OCI-LY1 (cell line): ENCODE results near the gene NKD1.

Source experiments
- EZH2 ChIP-seq: fragments of 200-600 bp; sonication (generic), shearing (Covaris generic); IDR thresholded peaks from 2 replicates; pipeline ENCODE4 v1.8.0; 2017; ENCODE audit warnings: borderline replicate concordance, mixed run types, mild to moderate bottlenecking, antibody characterized with exemption, low read length, moderate library complexity, mixed read lengths
- TF ChIP-seq, protein P1 (sequence below): fragments of 200-600 bp; sonication (generic), shearing (Covaris generic); IDR thresholded peaks from 2 replicates; pipeline ENCODE4 v1.5.1; 2017; ENCODE audit warnings: mild to moderate bottlenecking, antibody characterized with exemption, low read length, moderate library complexity, mixed read lengths

DNA sequence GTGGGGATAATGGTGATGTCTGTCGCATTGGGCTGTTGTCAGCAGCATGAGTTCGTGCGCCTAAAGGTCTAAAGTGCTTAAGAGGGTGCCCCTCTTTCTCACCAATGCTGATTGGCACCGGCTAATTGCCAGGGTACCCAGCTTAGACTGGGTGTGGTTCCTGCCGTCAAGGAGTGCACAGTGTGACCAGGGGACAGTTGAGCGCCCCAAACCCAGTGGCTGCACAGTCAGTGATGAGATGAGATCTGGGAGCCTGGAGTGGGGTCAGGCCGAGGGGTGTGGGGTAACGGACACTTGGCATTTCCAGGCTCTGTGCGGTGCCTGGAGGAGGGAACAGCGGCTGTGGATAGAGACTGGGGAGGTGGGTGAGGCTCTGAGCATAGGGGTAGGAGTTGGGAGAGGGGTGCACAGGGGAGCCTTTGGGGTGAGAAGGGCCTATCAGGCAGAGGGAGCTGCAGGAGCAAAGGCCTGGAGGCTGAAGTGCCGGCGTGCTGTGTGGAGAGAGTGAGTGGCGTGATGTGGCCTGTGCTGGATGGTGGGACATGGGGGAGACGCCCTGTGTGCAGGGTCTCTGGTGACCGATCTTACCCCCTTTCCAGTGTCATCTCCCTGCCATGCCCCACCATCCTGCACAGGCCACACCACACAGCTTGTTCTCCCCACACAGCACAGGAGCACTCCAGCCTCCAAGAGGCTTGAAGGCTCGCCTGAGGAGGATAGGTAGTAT, 74.6 kb downstream of the NKD1 start:
- TF ChIP-seq, protein P1, sequence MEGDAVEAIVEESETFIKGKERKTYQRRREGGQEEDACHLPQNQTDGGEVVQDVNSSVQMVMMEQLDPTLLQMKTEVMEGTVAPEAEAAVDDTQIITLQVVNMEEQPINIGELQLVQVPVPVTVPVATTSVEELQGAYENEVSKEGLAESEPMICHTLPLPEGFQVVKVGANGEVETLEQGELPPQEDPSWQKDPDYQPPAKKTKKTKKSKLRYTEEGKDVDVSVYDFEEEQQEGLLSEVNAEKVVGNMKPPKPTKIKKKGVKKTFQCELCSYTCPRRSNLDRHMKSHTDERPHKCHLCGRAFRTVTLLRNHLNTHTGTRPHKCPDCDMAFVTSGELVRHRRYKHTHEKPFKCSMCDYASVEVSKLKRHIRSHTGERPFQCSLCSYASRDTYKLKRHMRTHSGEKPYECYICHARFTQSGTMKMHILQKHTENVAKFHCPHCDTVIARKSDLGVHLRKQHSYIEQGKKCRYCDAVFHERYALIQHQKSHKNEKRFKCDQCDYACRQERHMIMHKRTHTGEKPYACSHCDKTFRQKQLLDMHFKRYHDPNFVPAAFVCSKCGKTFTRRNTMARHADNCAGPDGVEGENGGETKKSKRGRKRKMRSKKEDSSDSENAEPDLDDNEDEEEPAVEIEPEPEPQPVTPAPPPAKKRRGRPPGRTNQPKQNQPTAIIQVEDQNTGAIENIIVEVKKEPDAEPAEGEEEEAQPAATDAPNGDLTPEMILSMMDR, result no peak
- TF ChIP-seq EZH2, result no peak
